Epithelial cell of alveolus of lung (primary cell): ENCODE data around the gene IGF2BP3. TPM values are rescaled to one million over a fixed set of nuclear protein-coding genes. Genes with fewer than 3 reads are reported as not detected.

Experiments used
- total RNA-seq: library from RNA; depleted of rRNA; stranded (reverse); fragments of >200 nt; gene quantifications from 2 replicates; pipeline ENCODE4 v1.2.1, GENCODE V29; 2015

IGF2BP3 gene
- 22.2 and 44.3 TPM in 2 replicates for total RNA-seq

GRCh38 chr7:23470330-23471105 is at the start of gene IGF2BP3:
IGF2BP3 (minus strand) TSS chr7:23470491; CDS start chr7:23470110, 381 bp downstream.

GRCh38 chr7:23298885-23299769 is 171.2 kb downstream of the IGF2BP3 start, which contains the start of gene MALSU1:
MALSU1 (plus strand) TSS chr7:23299339; CDS start chr7:23299353, 14 bp downstream.

Other genes with a start within 250 kb of the IGF2BP3 start
- gene GPNMB, start 223.7 kb downstream of the IGF2BP3 start, total RNA-seq, result 5.1 and 13.7 TPM in 2 replicates
- gene MALSU1, start 171.2 kb downstream of the IGF2BP3 start, total RNA-seq, result 76.0 and 82.0 TPM in 2 replicates
- 14.2 and 88.5 TPM in 2 replicates for gene TRA2A, start 61.5 kb upstream of the IGF2BP3 start, total RNA-seq
- 7.0 and 9.3 TPM in 2 replicates for gene CCDC126, start 126.9 kb upstream of the IGF2BP3 start, total RNA-seq
- 0.16 and 2.1 TPM in 2 replicates for gene FAM221A, start 209.7 kb upstream of the IGF2BP3 start, total RNA-seq
- gene STK31, start 239.7 kb upstream of the IGF2BP3 start, total RNA-seq, result not detected in 2 replicates